Activated CD4-positive, alpha-beta memory T cell treated with anti-CD3 and anti-CD28 coated beads, Interleukin-2, amount 10 ng/mL, durations not matched to agents 7 days and 5 days (primary cell): ENCODE data around the gene RPL7A. TPM values are rescaled to one million over a fixed set of nuclear protein-coding genes. Genes with fewer than 3 reads are reported as not detected.
"Not testable (repeated sequence)": the region's sequence is repeated elsewhere in the genome, so short reads cannot be mapped to it uniquely, and the experiment has no call there.

Experiments
- CTCF ChIA-PET: fragments of 350-600 bp; sonication (Branson Sonifier 250); formaldehyde crosslinking; loops from one replicate; lab custom pipeline; 2021; ENCODE audit warnings: antibody characterized with exemption, inconsistent platforms; lab: Charles Lee
- POLR2A ChIA-PET: fragments of 350-600 bp; sonication (Branson Sonifier 250); formaldehyde crosslinking; loops from one replicate; lab custom pipeline; 2021; ENCODE audit warnings: antibody characterized with exemption; lab: Charles Lee
- DNase-seq: peaks from one replicate; pipeline ENCODE4 v3.0.0-alpha.2; 2020
- H3K27ac Mint-ChIP-seq: one replicate; pipeline ENCODE4 v1.8.0; 2021; ENCODE audit warnings: mild to moderate bottlenecking, mixed read lengths
- H3K27me3 Mint-ChIP-seq: one replicate; pipeline ENCODE4 v1.8.0; 2021; ENCODE audit warnings: mixed read lengths
- H3K36me3 Mint-ChIP-seq: one replicate; pipeline ENCODE4 v1.8.0; 2021; ENCODE audit warnings: low read depth, mixed read lengths
- H3K4me1 Mint-ChIP-seq: one replicate; pipeline ENCODE4 v1.8.0; 2021; ENCODE audit warnings: mixed read lengths
- H3K4me3 Mint-ChIP-seq: one replicate; pipeline ENCODE4 v1.8.0; 2021; ENCODE audit warnings: mild to moderate bottlenecking, mixed read lengths
- H3K9me3 Mint-ChIP-seq: one replicate; pipeline ENCODE4 v1.8.0; 2021; ENCODE audit warnings: mixed read lengths
- total RNA-seq, 2 experiments: library from RNA; stranded (reverse); gene quantifications; one replicate each; pipeline ENCODE4 v1.2.3, GENCODE V29; 2021

RPL7A gene
- total RNA-seq, 2 experiments from 2014 or later: 1,627 to 1,632 TPM

DNA sequence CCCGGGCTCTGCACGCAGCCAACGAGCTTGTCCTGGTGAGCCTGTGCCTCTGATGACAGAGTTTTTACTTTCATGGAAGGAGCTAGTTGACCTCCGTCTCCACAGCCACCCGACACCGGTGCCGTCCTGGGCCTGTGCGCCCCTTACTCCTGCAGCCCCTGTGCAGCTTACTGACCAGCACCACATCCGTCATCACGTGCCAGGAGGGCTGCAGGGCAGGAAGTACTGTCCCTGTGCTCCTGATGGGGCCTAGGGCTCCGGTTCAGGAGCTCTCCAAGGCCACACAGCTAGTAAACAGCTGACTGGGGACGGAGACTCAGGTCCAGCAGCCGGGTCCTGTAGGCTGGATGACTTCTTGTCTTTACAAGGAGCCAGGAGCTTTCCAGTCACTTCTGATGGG is 38.3 kb downstream of the RPL7A start:
- ChIA-PET CTCF (interaction anchor here (1.4 kb wide), 1 partner anchor 11 kb away, joined by 3 read pairs; no protein-coding TSS in a partner anchor), POLR2A (no interaction called here)
- no peaks in the 10 kb centered on the region for H3K36me3 Mint-ChIP-seq
- H3K4me1 Mint-ChIP-seq: no peaks in the 10 kb centered on the region
- H3K4me3 Mint-ChIP-seq: no peak overlapping the region
- no peaks in the 10 kb centered on the region for H3K9me3 Mint-ChIP-seq
- no peaks in the 10 kb centered on the region for H3K27me3 Mint-ChIP-seq
- DNase-seq: no peak
- H3K27ac Mint-ChIP-seq: no peak overlapping the region

DNA sequence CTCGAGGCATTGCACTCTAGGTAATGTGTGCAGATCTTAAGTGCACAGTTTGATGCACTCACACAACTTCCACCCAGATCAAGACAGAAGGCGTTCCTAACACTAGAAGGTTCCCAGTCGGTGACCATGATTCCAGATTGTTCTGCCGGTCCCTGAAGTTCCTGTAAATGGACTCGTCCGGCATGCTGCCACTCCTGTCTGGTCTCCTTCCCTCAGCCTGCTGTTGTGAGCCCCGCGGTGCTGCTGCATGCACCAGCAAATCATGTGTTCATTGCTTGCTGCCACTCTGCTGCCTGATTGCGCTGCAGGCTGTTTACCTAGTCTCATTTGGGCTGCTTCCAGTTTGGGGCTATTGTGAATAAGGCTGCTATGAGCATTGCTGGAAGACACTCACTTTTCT is 39.7 kb downstream of the RPL7A start:
- no peak overlapping the region for H3K4me3 Mint-ChIP-seq
- no peaks in the 10 kb centered on the region for H3K36me3 Mint-ChIP-seq
- H3K27ac Mint-ChIP-seq: no peak overlapping the region
- H3K9me3 Mint-ChIP-seq: no peaks in the 10 kb centered on the region
- H3K4me1 Mint-ChIP-seq: no peaks in the 10 kb centered on the region
- no peaks in the 10 kb centered on the region for H3K27me3 Mint-ChIP-seq
- DNase-seq: no peak
- CTCF ChIA-PET: interaction anchor here (0.6 kb wide), 1 partner anchor 17 kb away, joined by 5 read pairs; no protein-coding TSS in a partner anchor
- POLR2A ChIA-PET: no interaction called here

DNA sequence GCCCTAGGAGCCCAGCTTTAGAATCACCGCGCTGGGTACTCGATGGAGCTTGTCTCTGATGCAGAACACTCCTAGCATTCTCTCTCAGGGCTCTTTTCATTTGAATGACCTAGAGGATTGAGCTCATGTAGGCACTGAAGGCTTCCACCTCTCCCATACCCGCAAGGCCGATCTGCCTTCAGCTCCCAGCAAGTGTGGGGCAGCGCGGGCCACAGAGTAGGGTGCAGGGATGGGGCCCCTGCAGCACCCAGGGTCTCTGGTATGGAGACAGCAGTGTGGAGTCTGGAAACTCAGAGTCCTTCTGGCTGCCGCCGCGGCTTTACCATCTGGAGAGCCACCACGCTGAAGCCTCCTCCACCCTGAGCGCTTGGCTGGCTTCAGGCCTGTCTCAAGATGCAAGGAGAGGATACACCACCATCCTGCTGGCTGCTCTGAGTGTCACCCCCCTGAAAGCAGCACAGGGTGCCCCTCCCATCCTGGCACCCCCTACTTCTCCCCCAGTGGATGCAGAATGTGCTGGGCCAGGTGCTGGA is 41.1 kb downstream of the RPL7A start:
- ChIA-PET CTCF (no interaction called here), POLR2A (interaction anchor here (1.1 kb wide), 1 partner anchor 13 kb away, joined by 3 read pairs; the partner anchor contains the start of gene STKLD1)

DNA sequence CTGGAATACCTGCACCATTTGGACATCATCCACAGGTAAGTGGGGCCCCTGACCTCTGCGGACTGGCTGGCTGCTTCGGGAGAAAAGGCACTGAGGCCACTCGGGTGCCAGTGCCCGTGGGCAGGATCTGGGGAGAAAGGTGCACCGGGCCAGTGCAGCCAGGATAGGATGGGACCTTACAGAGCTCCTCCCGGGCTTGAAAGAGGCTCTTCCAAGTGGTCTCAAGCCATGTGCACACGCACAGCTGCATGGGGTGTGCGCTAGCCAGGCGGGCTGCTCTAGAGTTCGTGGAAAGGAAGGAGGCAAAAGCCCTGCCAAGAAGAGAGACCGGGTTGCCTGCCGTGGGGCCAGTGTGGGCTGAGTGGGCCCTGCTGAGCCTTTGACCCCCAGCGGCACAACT is 41.5 kb downstream of the RPL7A start:
- DNase-seq: no peak
- no peaks in the 10 kb centered on the region for H3K4me1 Mint-ChIP-seq
- H3K27ac Mint-ChIP-seq: no peak overlapping the region
- H3K9me3 Mint-ChIP-seq: no peaks in the 10 kb centered on the region
- no peak overlapping the region for H3K4me3 Mint-ChIP-seq
- H3K36me3 Mint-ChIP-seq: no peaks in the 10 kb centered on the region
- no peaks in the 10 kb centered on the region for H3K27me3 Mint-ChIP-seq
- CTCF ChIA-PET: no interaction called here
- POLR2A ChIA-PET: interaction anchor here (1.1 kb wide), 1 partner anchor 13 kb away, joined by 3 read pairs; the partner anchor contains the start of gene STKLD1

More for the DNA sequence above, 41.1 kb downstream of the RPL7A start:
- H3K4me3 Mint-ChIP-seq: no peak overlapping the region
- DNase-seq: no peak
- H3K4me1 Mint-ChIP-seq: no peaks in the 10 kb centered on the region
- H3K27ac Mint-ChIP-seq: no peak overlapping the region
- no peaks in the 10 kb centered on the region for H3K9me3 Mint-ChIP-seq
- no peaks in the 10 kb centered on the region for H3K27me3 Mint-ChIP-seq
- no peaks in the 10 kb centered on the region for H3K36me3 Mint-ChIP-seq

DNA sequence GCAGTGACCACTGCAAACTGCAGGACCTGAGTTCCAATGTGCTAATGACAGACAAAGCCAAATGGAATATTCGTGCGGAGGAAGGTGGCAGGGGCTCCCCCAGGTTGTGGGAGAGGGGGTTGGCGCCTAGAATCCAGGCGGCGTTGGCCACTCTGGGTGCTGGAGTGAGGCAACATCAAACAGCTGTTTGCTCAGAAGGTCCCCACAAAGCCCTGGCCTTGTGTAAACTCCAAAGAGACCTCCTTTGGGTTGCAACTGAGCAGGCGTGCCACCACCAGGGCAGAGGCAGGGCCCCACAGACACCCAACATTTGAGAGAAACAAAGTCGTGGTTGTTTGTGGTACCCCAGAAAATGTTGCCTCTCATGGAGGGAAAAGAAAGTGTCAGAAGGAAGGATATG is 42.7 kb downstream of the RPL7A start:
- ChIA-PET POLR2A (no interaction called here), CTCF (no interaction called here)
- H3K27me3 Mint-ChIP-seq: no peaks in the 10 kb centered on the region

DNA sequence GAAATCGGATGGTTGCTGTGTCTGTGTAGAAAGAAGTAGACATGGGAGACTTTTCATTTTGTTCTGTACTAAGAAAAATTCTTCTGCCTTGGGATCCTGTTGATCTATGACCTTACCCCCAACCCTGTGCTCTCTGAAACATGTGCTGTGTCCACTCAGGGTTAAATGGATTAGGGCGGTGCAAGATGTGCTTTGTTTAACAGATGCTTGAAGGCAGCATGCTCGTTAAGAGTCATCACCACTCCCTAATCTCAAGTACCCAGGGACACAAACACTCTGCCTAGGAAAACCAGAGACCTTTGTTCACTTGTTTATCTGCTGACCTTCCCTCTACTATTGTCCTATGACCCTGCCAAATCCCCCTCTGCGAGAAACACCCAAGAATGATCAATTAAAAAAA is 43.4 kb downstream of the RPL7A start:
- H3K4me3 Mint-ChIP-seq, H3K36me3 Mint-ChIP-seq, CTCF ChIA-PET, H3K4me1 Mint-ChIP-seq, DNase-seq, POLR2A ChIA-PET, H3K27ac Mint-ChIP-seq, H3K27me3 Mint-ChIP-seq, H3K9me3 Mint-ChIP-seq: not testable (repeated sequence)

More for the DNA sequence above, 42.7 kb downstream of the RPL7A start:
- H3K27ac Mint-ChIP-seq: no peak overlapping the region
- no peaks in the 10 kb centered on the region for H3K9me3 Mint-ChIP-seq
- no peak overlapping the region for H3K4me3 Mint-ChIP-seq
- H3K4me1 Mint-ChIP-seq: no peaks in the 10 kb centered on the region
- no peaks in the 10 kb centered on the region for H3K36me3 Mint-ChIP-seq
- no peak for DNase-seq

DNA sequence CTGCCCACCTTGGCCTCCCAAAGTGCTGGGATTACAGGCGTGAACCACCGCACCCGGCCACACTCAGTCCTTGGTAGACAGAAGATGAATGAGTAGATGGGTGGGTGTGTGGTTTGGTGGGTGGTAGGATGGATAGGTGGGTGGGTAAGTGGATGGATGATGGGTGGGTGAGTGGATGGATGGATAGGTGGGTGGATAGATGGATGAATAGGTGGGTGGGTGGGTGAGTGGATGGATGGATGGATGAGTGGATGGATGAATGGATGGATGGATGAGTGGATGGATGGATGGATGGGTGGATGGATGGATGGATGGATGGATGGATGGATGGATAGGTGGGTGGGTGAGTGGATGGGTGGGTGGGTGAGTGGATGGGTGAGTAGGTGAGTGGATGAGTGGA is 44.3 kb downstream of the RPL7A start:
- H3K4me1 Mint-ChIP-seq, CTCF ChIA-PET, POLR2A ChIA-PET, H3K4me3 Mint-ChIP-seq, H3K36me3 Mint-ChIP-seq, H3K9me3 Mint-ChIP-seq, H3K27me3 Mint-ChIP-seq, DNase-seq, H3K27ac Mint-ChIP-seq: not testable (repeated sequence)

DNA sequence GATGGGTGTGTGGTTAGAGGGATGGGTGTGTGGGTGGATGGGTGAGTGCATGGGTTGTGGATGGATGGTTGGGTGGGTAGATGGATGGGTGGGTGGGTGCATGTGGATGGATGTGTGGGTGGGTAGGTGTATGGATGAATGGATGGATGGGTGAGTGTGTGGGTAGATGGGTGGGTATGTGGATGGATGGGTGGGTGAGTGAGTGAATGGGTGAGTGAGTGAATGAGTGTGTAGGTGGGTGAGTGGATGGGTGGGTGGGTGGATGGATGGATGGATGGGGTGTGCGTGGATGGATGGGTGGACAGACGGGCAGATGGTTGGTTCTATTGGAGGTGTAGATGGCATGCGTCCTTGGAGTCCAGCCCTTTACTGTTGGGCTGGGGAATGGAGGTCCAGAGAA is 45.4 kb downstream of the RPL7A start:
- peaks cover 3% of the 10 kb centered on the region for H3K27me3 Mint-ChIP-seq
- no peak for DNase-seq
- H3K4me3 Mint-ChIP-seq: no peak overlapping the region
- ChIA-PET CTCF (no interaction called here), POLR2A (no interaction called here)
- no peaks in the 10 kb centered on the region for H3K4me1 Mint-ChIP-seq
- no peaks in the 10 kb centered on the region for H3K36me3 Mint-ChIP-seq
- no peak overlapping the region for H3K27ac Mint-ChIP-seq
- H3K9me3 Mint-ChIP-seq: no peaks in the 10 kb centered on the region

DNA sequence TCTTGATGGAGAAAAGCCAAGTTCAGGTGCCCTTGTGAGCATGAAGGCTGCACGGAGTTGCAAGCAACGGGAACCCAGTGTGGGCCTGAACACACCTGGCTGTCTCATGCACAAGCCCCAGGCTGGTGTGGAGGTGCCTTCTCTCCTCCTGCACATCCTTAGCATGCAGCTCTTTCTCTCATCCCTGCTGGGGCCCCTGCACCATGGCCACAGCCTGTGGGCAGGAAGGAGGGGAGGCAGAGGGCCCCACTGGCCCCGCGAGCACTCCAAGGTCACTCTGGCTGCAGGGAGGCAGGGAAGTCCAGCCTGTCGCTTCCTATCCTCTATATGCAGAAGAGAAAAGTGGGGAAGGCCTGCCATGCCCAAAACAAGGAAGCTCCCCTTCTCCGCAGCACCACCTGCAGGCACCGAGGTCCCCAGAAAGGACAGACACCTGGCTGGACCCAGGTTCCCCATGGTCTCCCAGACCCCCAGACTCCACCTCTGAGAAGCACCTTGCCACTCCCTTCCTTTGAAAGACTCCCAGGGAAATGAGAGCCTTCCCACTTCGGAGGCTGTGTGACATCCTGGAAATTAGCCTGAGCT is 46.8 kb downstream of the RPL7A start:
- ChIA-PET POLR2A (interaction anchor here (2.0 kb wide), 1 partner anchor 24 kb away, joined by 5 read pairs; no protein-coding TSS in a partner anchor), CTCF (no interaction called here)
- H3K4me3 Mint-ChIP-seq: no peak overlapping the region
- DNase-seq: no peak
- peaks cover 3% of the 10 kb centered on the region for H3K27me3 Mint-ChIP-seq
- no peaks in the 10 kb centered on the region for H3K9me3 Mint-ChIP-seq
- no peaks in the 10 kb centered on the region for H3K36me3 Mint-ChIP-seq
- no peaks in the 10 kb centered on the region for H3K4me1 Mint-ChIP-seq
- no peak overlapping the region for H3K27ac Mint-ChIP-seq

DNA sequence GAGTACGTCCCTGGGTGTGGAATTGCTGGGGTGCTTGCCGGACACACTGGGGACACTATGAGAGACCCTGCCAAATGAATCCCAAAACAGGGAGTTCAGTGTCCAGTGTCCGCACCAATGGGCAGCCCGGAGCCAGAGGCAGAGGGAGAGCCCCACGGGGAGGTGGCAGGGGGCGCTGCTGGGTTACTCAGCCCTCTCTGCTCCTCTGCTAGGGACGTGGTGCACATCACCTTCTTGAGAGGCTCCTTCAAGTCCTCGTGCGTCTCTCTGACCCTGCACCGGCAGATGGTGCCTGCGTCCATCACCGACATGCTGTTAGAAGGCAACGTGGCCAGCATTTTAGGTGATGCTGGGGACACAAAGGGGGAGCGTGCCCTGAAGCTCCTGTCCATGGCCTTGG is 48.9 kb downstream of the RPL7A start:
- no peak overlapping the region for H3K27ac Mint-ChIP-seq
- POLR2A ChIA-PET: no interaction called here
- H3K27me3 Mint-ChIP-seq: peaks cover 3% of the 10 kb centered on the region
- DNase-seq: no peak
- H3K36me3 Mint-ChIP-seq: no peaks in the 10 kb centered on the region
- H3K4me1 Mint-ChIP-seq: peaks cover 2% of the 10 kb centered on the region
- H3K9me3 Mint-ChIP-seq: no peaks in the 10 kb centered on the region
- no peak overlapping the region for H3K4me3 Mint-ChIP-seq
- CTCF ChIA-PET: interaction anchor here (1.2 kb wide), 1 partner anchor 11 kb away, joined by 3 read pairs; no protein-coding TSS in a partner anchor

DNA sequence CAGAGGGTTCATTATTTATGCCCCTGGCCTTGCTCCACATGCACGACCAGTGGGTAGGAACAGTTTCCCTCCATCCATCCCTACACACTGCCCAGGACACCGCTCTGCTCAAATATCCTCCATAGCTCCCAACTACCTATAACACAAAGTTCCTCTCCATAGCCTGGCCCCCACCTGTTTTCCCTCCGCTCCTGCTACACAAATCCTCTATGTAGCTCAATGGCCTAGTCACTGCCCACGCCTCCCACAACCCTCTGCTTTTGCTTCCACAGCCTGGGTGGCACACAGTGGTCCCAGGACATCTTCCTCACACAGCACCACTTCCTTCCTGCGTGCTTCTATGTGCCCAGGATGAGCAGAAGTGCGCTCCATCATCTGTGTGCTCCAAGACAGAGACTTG is 49.4 kb downstream of the RPL7A start:
- POLR2A ChIA-PET: no interaction called here
- Mint-ChIP-seq H3K36me3 (no peaks in the 10 kb centered on the region), H3K27ac (no peak overlapping the region), H3K27me3 (peaks cover 3% of the 10 kb centered on the region), H3K4me1 (peaks cover 3% of the 10 kb centered on the region), H3K4me3 (no peak overlapping the region), H3K9me3 (no peaks in the 10 kb centered on the region)
- no peak for DNase-seq
- CTCF ChIA-PET: interaction anchor here (1.2 kb wide), 1 partner anchor 12 kb away, joined by 3 read pairs; no protein-coding TSS in a partner anchor

DNA sequence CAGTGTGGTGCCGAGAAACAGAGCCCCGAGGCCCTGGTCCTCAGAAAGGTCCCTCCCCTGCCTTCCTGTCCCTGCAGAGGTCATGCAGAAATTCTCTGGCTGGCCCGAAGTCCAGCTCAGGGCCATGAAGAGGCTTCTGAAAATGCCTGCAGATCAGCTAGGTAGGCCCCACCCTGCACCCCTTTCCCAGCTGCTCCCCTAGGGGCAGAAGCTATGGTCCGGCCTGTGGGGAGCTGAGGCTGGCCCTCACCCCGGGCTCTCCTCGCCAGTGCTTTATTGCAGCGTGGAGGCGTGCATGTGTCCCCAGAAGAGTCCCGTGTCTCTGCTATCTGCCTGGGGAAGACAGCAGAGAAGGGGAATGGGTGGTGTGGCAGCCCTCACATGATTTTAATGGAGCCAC is 49.9 kb downstream of the RPL7A start:
- H3K27ac Mint-ChIP-seq: no peak overlapping the region
- no peak overlapping the region for H3K4me3 Mint-ChIP-seq
- H3K27me3 Mint-ChIP-seq: peaks cover 3% of the 10 kb centered on the region
- no peaks in the 10 kb centered on the region for H3K36me3 Mint-ChIP-seq
- ChIA-PET CTCF (no interaction called here), POLR2A (interaction anchor here (1.0 kb wide), 1 partner anchor 21 kb away, joined by 4 read pairs; the partner anchor contains the start of gene STKLD1)
- DNase-seq: no peak
- no peaks in the 10 kb centered on the region for H3K9me3 Mint-ChIP-seq
- H3K4me1 Mint-ChIP-seq: peaks cover 3% of the 10 kb centered on the region

DNA sequence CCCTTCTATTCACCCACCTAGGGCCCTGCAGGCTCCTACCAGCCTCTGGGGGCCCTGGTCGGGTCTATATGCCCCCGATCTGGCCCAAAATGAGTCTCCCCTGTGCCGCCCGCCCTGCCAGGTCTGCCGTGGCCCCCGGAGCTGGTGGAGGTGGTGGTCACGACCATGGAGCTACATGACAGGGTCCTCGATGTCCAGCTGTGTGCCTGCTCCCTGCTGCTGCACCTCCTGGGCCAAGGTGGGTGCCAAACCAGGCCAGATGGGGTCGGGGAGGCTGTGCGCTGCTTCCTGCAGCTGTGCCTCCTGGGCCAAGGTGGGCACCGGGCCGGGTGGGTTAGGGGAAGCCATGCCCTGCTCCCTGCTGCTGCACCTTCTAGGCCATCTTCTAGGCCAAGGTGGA is 52.3 kb downstream of the RPL7A start:
- DNase-seq: no peak
- peaks cover 3% of the 10 kb centered on the region for H3K27me3 Mint-ChIP-seq
- H3K36me3 Mint-ChIP-seq: peaks cover 1% of the 10 kb centered on the region
- ChIA-PET CTCF (interaction anchor here (0.9 kb wide), 1 partner anchor 74 kb away, joined by 3 read pairs; no protein-coding TSS in a partner anchor), POLR2A (interaction anchor here (0.6 to 1.3 kb wide), 2 partner anchors 20 to 42 kb away, joined by 3 read pairs; no protein-coding TSS in a partner anchor)
- no peaks in the 10 kb centered on the region for H3K9me3 Mint-ChIP-seq
- H3K4me3 Mint-ChIP-seq: no peak overlapping the region
- H3K4me1 Mint-ChIP-seq: peaks cover 3% of the 10 kb centered on the region
- H3K27ac Mint-ChIP-seq: no peak overlapping the region
